ENCODE measurements around the gene INO80D.
"Not testable (repeated sequence)": the region's sequence is repeated elsewhere in the genome, so short reads cannot be mapped to it uniquely, and the experiment has no call there.

DNA sequence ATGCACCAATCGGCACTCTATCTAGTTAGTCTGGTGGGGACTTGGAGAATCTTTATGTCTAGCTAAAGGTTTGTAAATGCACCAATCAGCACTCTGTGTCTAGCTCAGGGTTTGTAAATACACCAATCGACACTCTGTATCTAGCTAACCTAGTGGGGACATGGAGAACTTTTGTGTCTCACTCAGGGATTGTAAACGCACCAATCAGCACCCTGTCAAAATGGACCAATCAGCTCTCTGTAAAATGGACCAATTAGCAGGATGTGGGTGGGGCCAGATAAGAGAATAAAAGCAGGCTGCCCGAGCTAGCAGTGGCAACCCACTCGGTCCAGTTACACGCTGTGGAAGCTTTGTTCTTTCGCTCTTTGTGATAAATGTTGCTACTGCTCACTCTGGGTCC lies 108.3 kb downstream of the INO80D start:
- not testable (repeated sequence) for TF ChIP-seq SP2 (CRISPR knock-in tag; IDR thresholded peaks at IDR 0.05); HDAC2 (CRISPR knock-in tag; IDR thresholded peaks at IDR 0.05); NR2C2 (CRISPR knock-in tag; IDR thresholded peaks at IDR 0.05; ENCODE audit: borderline replicate concordance); CREB1 (IDR thresholded peaks at IDR 0.05); CREB1 (CRISPR knock-in tag; IDR thresholded peaks at IDR 0.05)
- TF ChIP-seq, protein P1, sequence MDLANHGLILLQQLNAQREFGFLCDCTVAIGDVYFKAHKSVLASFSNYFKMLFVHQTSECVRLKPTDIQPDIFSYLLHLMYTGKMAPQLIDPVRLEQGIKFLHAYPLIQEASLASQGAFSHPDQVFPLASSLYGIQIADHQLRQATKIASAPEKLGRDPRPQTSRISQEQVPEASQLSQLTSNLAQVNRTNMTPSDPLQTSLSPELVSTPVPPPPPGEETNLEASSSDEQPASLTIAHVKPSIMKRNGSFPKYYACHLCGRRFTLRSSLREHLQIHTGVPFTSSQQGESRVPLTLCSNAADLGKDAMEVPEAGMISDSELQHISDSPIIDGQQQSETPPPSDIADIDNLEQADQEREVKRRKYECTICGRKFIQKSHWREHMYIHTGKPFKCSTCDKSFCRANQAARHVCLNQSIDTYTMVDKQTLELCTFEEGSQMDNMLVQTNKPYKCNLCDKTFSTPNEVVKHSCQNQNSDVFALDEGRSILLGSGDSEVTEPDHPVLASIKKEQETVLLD (CRISPR knock-in tag; IDR thresholded peaks at IDR 0.05; ENCODE audit: low read depth), result not testable (repeated sequence)

Data from HepG2 (cell line).